GM23338 (cell line): ENCODE data around the gene LINC00632. TPM values are rescaled to one million over a fixed set of nuclear protein-coding genes. Genes with fewer than 3 reads are reported as not detected.
A peak's percentile ranks its signal among the peaks of the same experiment; 100 is the strongest.

Experiments used
- ATAC-seq: fragments of 200-7000 bp; cut with Tn5 transposase; 3 replicates; pipeline ENCODE4 v1.9.1; 2020
- DNase-seq: peaks from one replicate; pipeline ENCODE4 v3.0.0-alpha.2; 2015; ENCODE audit warnings: low spot score
- H2AFZ ChIP-seq: fragments of 200-600 bp; sonication (generic); 2 replicates; pipeline ENCODE4 v1.8.0; 2016; ENCODE audit warnings: antibody characterized with exemption, mild to moderate bottlenecking, moderate library complexity
- H3F3A ChIP-seq: fragments of 200-600 bp; sonication (generic); replicated peaks from 2 replicates; pipeline ENCODE4 v1.8.0; 2017; ENCODE audit warnings: antibody characterized with exemption, mixed run types, low read depth
- H3K27ac ChIP-seq: fragments of 200-600 bp; sonication (generic); 2 replicates; pipeline ENCODE4 v1.6.1; 2016; ENCODE audit warnings: low read depth
- H3K27me3 ChIP-seq: fragments of 200-600 bp; sonication (generic); 2 replicates; pipeline ENCODE4 v1.8.0; 2016; ENCODE audit warnings: mild to moderate bottlenecking, mixed run types, moderate library complexity; ENCODE audit not compliant: insufficient read depth
- H3K36me3 ChIP-seq: fragments of 200-600 bp; sonication (generic); 2 replicates; pipeline ENCODE4 v1.8.0; 2016; ENCODE audit warnings: mild to moderate bottlenecking; ENCODE audit not compliant: insufficient read depth
- H3K4me1 ChIP-seq: fragments of 200-600 bp; sonication (generic); 2 replicates; pipeline ENCODE4 v1.8.0; 2016; ENCODE audit warnings: mild to moderate bottlenecking, moderate library complexity; ENCODE audit not compliant: insufficient read depth
- H3K4me2 ChIP-seq: fragments of 200-600 bp; sonication (generic); 2 replicates; pipeline ENCODE4 v1.7.1; 2017; ENCODE audit warnings: mixed run types
- H3K4me3 ChIP-seq: fragments of 200-600 bp; sonication (generic); 2 replicates; pipeline ENCODE4 v1.6.1; 2016; ENCODE audit warnings: mixed run types
- H3K79me2 ChIP-seq: fragments of 200-600 bp; sonication (generic); replicated peaks from 2 replicates; pipeline ENCODE4 v1.8.0; 2017; ENCODE audit warnings: mild to moderate bottlenecking; ENCODE audit not compliant: insufficient read depth
- H3K9me2 ChIP-seq: fragments of 200-600 bp; sonication (generic); 2 replicates; pipeline ENCODE4 v1.8.0; 2017; ENCODE audit not compliant: insufficient read depth
- H4K20me1 ChIP-seq: fragments of 200-600 bp; sonication (generic); replicated peaks from 2 replicates; pipeline ENCODE4 v1.8.0; 2017; ENCODE audit warnings: mild to moderate bottlenecking; ENCODE audit not compliant: insufficient read depth
- H3K27ac Mint-ChIP-seq: 2 replicates; pipeline ENCODE4 v1.8.0; 2020; ENCODE audit warnings: inconsistent platforms, mild to moderate bottlenecking, moderate library complexity, mixed read lengths
- H3K27me3 Mint-ChIP-seq: 3 replicates; pipeline ENCODE4 v1.8.0; 2022; ENCODE audit warnings: low read depth, mild to moderate bottlenecking, moderate library complexity, mixed read lengths, inconsistent platforms; ENCODE audit not compliant: insufficient read depth, poor library complexity
- H3K36me3 Mint-ChIP-seq: 3 replicates; pipeline ENCODE4 v1.8.0; 2021; ENCODE audit warnings: low read depth, mild to moderate bottlenecking, inconsistent platforms, moderate library complexity, mixed read lengths
- H3K4me1 Mint-ChIP-seq: 3 replicates; pipeline ENCODE4 v1.8.0; 2020; ENCODE audit warnings: mild to moderate bottlenecking, inconsistent platforms, mixed read lengths
- H3K4me3 Mint-ChIP-seq: 3 replicates; pipeline ENCODE4 v1.8.0; 2021; ENCODE audit warnings: moderate library complexity, mild to moderate bottlenecking, inconsistent platforms, mixed read lengths
- H3K9me3 Mint-ChIP-seq: 3 replicates; pipeline ENCODE4 v1.8.0; 2020; ENCODE audit warnings: moderate library complexity, mild to moderate bottlenecking, inconsistent platforms, mixed read lengths
- CREB1 ChIP-seq: fragments of 250-450 bp; sonication (Bioruptor Pico); IDR thresholded peaks from 2 replicates; pipeline ENCODE4 v1.5.0; 2020; ENCODE audit warnings: low read depth, mild to moderate bottlenecking, moderate library complexity
- EZH2phosphoT487 ChIP-seq: fragments of 200-600 bp; sonication (generic); IDR thresholded peaks from one replicate; pipeline ENCODE4 v1.8.1; 2018; ENCODE audit warnings: antibody characterized with exemption; ENCODE audit not compliant: unreplicated experiment
- NANOG ChIP-seq: IDR thresholded peaks from 2 replicates; pipeline ENCODE4 v1.6.1; 2016; ENCODE audit warnings: antibody characterized with exemption, borderline replicate concordance
- STAT1 ChIP-seq: IDR thresholded peaks from one replicate; pipeline ENCODE4 v1.6.1; 2016; ENCODE audit warnings: antibody characterized with exemption; ENCODE audit not compliant: unreplicated experiment
- ZNF114 ChIP-seq: fragments of 250-450 bp; sonication (Bioruptor Pico); IDR thresholded peaks from 2 replicates; pipeline ENCODE4 v1.5.0; 2020; ENCODE audit warnings: mild to moderate bottlenecking, moderate library complexity
- polyA plus RNA-seq: library from polyadenylated mRNA; unstranded; fragments of >200 nt; fragmentation: Nextera tagmentation; extraction: Ambion mirVana; gene quantifications from 2 replicates; pipeline ENCODE4 v1.2.1, GENCODE V29; 2016
- total RNA-seq: library from RNA; depleted of rRNA; stranded (reverse); fragments of >200 nt; shearing (Covaris generic); gene quantifications from 2 replicates; pipeline ENCODE4 v1.2.3, GENCODE V29; 2014
- TF ChIP-seq, protein P1 (sequence below), 2 experiments: fragments of 200-600 bp in 1 of 2; sonication (generic) in 1 of 2; conservative IDR thresholded peaks; 2 replicates each; pipeline versions ENCODE4 v1.5.1 to v1.6.1; 2016 to 2017; ENCODE audit warnings: antibody characterized with exemption in 2 of 2, low read depth in 2 of 2, mild to moderate bottlenecking in 2 of 2, moderate library complexity in 1 of 2
- TF ChIP-seq, protein P2 (sequence below): fragments of 250-450 bp; sonication (Bioruptor Pico); IDR thresholded peaks from 2 replicates; pipeline ENCODE4 v1.5.0; 2020; ENCODE audit warnings: mild to moderate bottlenecking, moderate library complexity

LINC00632 gene
- total and polyA plus RNA-seq, 2 experiments from 2014 or later: 10.9 to 25.2 TPM

DNA sequence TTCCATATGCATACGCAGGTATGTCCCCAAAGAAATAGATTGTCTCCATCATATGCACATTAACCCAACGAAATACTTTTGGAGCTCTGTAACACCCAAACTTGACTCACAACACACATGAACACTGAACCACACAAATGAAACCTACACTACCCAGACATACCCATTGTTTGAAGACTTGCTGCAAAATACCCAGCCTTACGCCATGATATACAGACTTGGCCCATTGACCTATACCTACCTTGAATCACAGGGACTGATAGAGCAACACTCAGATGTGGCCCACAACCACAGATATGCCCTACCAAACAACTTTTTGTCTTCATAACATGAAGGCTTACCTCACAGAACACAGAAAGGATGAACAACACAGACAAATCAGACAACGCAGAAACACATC, 15.9 kb downstream of the LINC00632 start:
- Histone ChIP-seq H3K36me3 (no peaks in the 10 kb centered on the region), H3K4me2 (no peak overlapping the region), H3K4me1 (no peaks in the 10 kb centered on the region), H3F3A (no peaks in the 10 kb centered on the region), H3K27ac (no peak overlapping the region), H3K9me2 (no peaks in the 10 kb centered on the region), H4K20me1 (no peaks in the 10 kb centered on the region), H3K4me3 (no peak overlapping the region), H3K27me3 (no peaks in the 10 kb centered on the region), H3K79me2 (no peaks in the 10 kb centered on the region), H2AFZ (no peak overlapping the region)
- DNase-seq (no peak), ATAC-seq (no peak)
- H3K4me1 Mint-ChIP-seq: no peaks in the 10 kb centered on the region
- TF ChIP-seq EZH2phosphoT487 (no peak), ZNF114 (CRISPR knock-in tag) (no peak), STAT1 (no peak), CREB1 (no peak), NANOG (no peak)
- H3K27me3 Mint-ChIP-seq: no peaks in the 10 kb centered on the region
- H3K9me3 Mint-ChIP-seq: no peaks in the 10 kb centered on the region
- H3K27ac Mint-ChIP-seq: no peak overlapping the region
- H3K36me3 Mint-ChIP-seq: no peaks in the 10 kb centered on the region
- H3K4me3 Mint-ChIP-seq: no peak overlapping the region

- no peaks in the 10 kb centered on the region for H4K20me1 ChIP-seq
- H3K4me3 Mint-ChIP-seq: no peak overlapping the region
- no peak overlapping the region for H3K27ac ChIP-seq
- DNase-seq (peak; percentile 46), ATAC-seq (peak; percentile 64; the same call in 2 of the 3 replicates)
- no peaks in the 10 kb centered on the region for H3K36me3 Mint-ChIP-seq
- H3K9me3 Mint-ChIP-seq: no peaks in the 10 kb centered on the region
- no peaks in the 10 kb centered on the region for H3K4me1 ChIP-seq
- no peaks in the 10 kb centered on the region for H3K79me2 ChIP-seq
- H3K27me3 Mint-ChIP-seq: no peaks in the 10 kb centered on the region
- no peaks in the 10 kb centered on the region for H3K27me3 ChIP-seq
- TF ChIP-seq, protein P1, sequence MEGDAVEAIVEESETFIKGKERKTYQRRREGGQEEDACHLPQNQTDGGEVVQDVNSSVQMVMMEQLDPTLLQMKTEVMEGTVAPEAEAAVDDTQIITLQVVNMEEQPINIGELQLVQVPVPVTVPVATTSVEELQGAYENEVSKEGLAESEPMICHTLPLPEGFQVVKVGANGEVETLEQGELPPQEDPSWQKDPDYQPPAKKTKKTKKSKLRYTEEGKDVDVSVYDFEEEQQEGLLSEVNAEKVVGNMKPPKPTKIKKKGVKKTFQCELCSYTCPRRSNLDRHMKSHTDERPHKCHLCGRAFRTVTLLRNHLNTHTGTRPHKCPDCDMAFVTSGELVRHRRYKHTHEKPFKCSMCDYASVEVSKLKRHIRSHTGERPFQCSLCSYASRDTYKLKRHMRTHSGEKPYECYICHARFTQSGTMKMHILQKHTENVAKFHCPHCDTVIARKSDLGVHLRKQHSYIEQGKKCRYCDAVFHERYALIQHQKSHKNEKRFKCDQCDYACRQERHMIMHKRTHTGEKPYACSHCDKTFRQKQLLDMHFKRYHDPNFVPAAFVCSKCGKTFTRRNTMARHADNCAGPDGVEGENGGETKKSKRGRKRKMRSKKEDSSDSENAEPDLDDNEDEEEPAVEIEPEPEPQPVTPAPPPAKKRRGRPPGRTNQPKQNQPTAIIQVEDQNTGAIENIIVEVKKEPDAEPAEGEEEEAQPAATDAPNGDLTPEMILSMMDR (conservative IDR thresholded peaks at IDR 0.05; ENCODE audit: low read depth in 2 of 2): peak; percentile 61 to 89
- TF ChIP-seq, protein P2, sequence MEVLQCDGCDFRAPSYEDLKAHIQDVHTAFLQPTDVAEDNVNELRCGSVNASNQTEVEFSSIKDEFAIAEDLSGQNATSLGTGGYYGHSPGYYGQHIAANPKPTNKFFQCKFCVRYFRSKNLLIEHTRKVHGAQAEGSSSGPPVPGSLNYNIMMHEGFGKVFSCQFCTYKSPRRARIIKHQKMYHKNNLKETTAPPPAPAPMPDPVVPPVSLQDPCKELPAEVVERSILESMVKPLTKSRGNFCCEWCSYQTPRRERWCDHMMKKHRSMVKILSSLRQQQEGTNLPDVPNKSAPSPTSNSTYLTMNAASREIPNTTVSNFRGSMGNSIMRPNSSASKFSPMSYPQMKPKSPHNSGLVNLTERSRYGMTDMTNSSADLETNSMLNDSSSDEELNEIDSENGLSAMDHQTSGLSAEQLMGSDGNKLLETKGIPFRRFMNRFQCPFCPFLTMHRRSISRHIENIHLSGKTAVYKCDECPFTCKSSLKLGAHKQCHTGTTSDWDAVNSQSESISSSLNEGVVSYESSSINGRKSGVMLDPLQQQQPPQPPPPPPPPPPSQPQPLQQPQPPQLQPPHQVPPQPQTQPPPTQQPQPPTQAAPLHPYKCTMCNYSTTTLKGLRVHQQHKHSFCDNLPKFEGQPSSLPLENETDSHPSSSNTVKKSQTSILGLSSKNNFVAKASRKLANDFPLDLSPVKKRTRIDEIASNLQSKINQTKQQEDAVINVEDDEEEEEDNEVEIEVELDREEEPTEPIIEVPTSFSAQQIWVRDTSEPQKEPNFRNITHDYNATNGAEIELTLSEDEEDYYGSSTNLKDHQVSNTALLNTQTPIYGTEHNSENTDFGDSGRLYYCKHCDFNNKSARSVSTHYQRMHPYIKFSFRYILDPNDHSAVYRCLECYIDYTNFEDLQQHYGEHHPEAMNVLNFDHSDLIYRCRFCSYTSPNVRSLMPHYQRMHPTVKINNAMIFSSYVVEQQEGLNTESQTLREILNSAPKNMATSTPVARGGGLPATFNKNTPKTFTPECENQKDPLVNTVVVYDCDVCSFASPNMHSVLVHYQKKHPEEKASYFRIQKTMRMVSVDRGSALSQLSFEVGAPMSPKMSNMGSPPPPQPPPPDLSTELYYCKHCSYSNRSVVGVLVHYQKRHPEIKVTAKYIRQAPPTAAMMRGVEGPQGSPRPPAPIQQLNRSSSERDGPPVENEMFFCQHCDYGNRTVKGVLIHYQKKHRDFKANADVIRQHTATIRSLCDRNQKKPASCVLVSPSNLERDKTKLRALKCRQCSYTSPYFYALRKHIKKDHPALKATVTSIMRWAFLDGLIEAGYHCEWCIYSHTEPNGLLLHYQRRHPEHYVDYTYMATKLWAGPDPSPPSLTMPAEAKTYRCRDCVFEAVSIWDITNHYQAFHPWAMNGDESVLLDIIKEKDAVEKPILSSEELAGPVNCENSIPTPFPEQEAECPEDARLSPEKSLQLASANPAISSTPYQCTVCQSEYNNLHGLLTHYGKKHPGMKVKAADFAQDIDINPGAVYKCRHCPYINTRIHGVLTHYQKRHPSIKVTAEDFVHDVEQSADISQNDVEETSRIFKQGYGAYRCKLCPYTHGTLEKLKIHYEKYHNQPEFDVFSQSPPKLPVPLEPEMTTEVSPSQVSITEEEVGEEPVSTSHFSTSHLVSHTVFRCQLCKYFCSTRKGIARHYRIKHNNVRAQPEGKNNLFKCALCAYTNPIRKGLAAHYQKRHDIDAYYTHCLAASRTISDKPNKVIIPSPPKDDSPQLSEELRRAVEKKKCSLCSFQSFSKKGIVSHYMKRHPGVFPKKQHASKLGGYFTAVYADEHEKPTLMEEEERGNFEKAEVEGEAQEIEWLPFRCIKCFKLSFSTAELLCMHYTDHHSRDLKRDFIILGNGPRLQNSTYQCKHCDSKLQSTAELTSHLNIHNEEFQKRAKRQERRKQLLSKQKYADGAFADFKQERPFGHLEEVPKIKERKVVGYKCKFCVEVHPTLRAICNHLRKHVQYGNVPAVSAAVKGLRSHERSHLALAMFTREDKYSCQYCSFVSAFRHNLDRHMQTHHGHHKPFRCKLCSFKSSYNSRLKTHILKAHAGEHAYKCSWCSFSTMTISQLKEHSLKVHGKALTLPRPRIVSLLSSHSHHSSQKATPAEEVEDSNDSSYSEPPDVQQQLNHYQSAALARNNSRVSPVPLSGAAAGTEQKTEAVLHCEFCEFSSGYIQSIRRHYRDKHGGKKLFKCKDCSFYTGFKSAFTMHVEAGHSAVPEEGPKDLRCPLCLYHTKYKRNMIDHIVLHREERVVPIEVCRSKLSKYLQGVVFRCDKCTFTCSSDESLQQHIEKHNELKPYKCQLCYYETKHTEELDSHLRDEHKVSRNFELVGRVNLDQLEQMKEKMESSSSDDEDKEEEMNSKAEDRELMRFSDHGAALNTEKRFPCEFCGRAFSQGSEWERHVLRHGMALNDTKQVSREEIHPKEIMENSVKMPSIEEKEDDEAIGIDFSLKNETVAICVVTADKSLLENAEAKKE: no peak
- H2AFZ ChIP-seq: no peak overlapping the region
- H3F3A ChIP-seq: no peaks in the 10 kb centered on the region
- no peak overlapping the region for H3K4me2 ChIP-seq
- no peaks in the 10 kb centered on the region for H3K9me2 ChIP-seq
- H3K4me1 Mint-ChIP-seq: no peaks in the 10 kb centered on the region
- H3K27ac Mint-ChIP-seq: no peak overlapping the region
- H3K36me3 ChIP-seq: no peaks in the 10 kb centered on the region
- H3K4me3 ChIP-seq: no peak overlapping the region
These were observed 24.3 kb downstream of the LINC00632 start for GRCh38 chrX:140733766-140734342.
